HG03095 (cell line): ENCODE measurements around the gene ANXA2.
"Not testable (repeated sequence)": the region's sequence is repeated elsewhere in the genome, so short reads cannot be mapped to it uniquely, and the experiment has no call there.

Experiments
- ATAC-seq: cut with Tn5 transposase; IDR thresholded peaks from one replicate; pipeline ENCODE4 v1.9.1; 2021; ENCODE audit warnings: moderate library complexity; ENCODE audit not compliant: unreplicated experiment

Gene ANXA2

GRCh38 chr15:60346653-60347052 is 51.1 kb downstream of the ANXA2 start:
- no peak for ATAC-seq

- no peak for ATAC-seq
Measured at GRCh38 chr15:60346077-60346476, 51.7 kb downstream of the ANXA2 start.

GRCh38 chr15:60345598-60345997 is 52.2 kb downstream of the ANXA2 start:
- ATAC-seq: no peak

GRCh38 chr15:60344987-60345386 is 52.8 kb downstream of the ANXA2 start:
- ATAC-seq: no peak

- ATAC-seq: no peak
Measured at GRCh38 chr15:60344461-60344860, 53.3 kb downstream of the ANXA2 start.

GRCh38 chr15:60343221-60343970 is 54.4 kb downstream of the ANXA2 start:
- no peak for ATAC-seq

GRCh38 chr15:60340207-60340921 is 57.4 kb downstream of the ANXA2 start:
- no peak for ATAC-seq

GRCh38 chr15:60339236-60339635 is 58.5 kb downstream of the ANXA2 start:
- ATAC-seq: no peak

GRCh38 chr15:60338810-60339209 is 59.0 kb downstream of the ANXA2 start:
- no peak for ATAC-seq

GRCh38 chr15:60337076-60337475 is 60.7 kb downstream of the ANXA2 start:
- ATAC-seq: no peak

- ATAC-seq: not testable (repeated sequence)
Measured at GRCh38 chr15:60335296-60335695, 62.5 kb downstream of the ANXA2 start.

- ATAC-seq: no peak
Measured at GRCh38 chr15:60328852-60329443, 68.8 kb downstream of the ANXA2 start.

- no peak for ATAC-seq
Measured at GRCh38 chr15:60326824-60327654, 70.7 kb downstream of the ANXA2 start.

- ATAC-seq: no peak
Measured at GRCh38 chr15:60326343-60326742, 71.4 kb downstream of the ANXA2 start.

GRCh38 chr15:60325905-60326304 is 71.9 kb downstream of the ANXA2 start:
- no peak for ATAC-seq

GRCh38 chr15:60324706-60325438 is 72.9 kb downstream of the ANXA2 start:
- no peak for ATAC-seq

- ATAC-seq: no peak
Measured at GRCh38 chr15:60323322-60323721, 74.5 kb downstream of the ANXA2 start.

- no peak for ATAC-seq
Measured at GRCh38 chr15:60320365-60320764, 77.4 kb downstream of the ANXA2 start.

- ATAC-seq: no peak
Measured at GRCh38 chr15:60318216-60318867, 79.4 kb downstream of the ANXA2 start.

- ATAC-seq: no peak
Measured at GRCh38 chr15:60316961-60317360, 80.8 kb downstream of the ANXA2 start.
